Smooth muscle cell (in vitro differentiated cells): Measurements from ENCODE around the gene STXBP4. TPM values are rescaled to one million over a fixed set of nuclear protein-coding genes. Genes with fewer than 3 reads are reported as not detected.
A peak's percentile ranks its signal among the peaks of the same experiment; 100 is the strongest.

Source experiments
- DNase-seq: peaks from one replicate; lab custom pipeline; 2025; ENCODE audit not compliant: unreplicated experiment; lab: John Stamatoyannopoulos, UW
- H2AFZ ChIP-seq: fragments of 200-600 bp; sonication (generic); 2 replicates; pipeline ENCODE4 v1.6.0; 2016; ENCODE audit warnings: antibody characterized with exemption, low read depth, mild to moderate bottlenecking
- H3F3A ChIP-seq: fragments of 200-600 bp; sonication (generic); 2 replicates; pipeline ENCODE4 v1.6.0; 2017; ENCODE audit warnings: antibody characterized with exemption, low read depth
- H3K27ac ChIP-seq: fragments of 200-600 bp; sonication (generic); 2 replicates; pipeline ENCODE4 v1.5.1; 2016; ENCODE audit warnings: low read depth, mild to moderate bottlenecking
- H3K27me3 ChIP-seq: fragments of 200-600 bp; sonication (generic); 2 replicates; pipeline ENCODE4 v1.6.1; 2016; ENCODE audit warnings: low read depth, mild to moderate bottlenecking
- H3K36me3 ChIP-seq: fragments of 200-600 bp; sonication (generic); 2 replicates; pipeline ENCODE4 v1.5.1; 2016; ENCODE audit warnings: low read depth
- H3K4me1 ChIP-seq: fragments of 200-600 bp; sonication (generic); 2 replicates; pipeline ENCODE4 v1.5.1; 2016; ENCODE audit warnings: low read depth
- H3K4me2 ChIP-seq: fragments of 200-600 bp; sonication (generic); 2 replicates; pipeline ENCODE4 v1.6.0; 2016; ENCODE audit warnings: mild to moderate bottlenecking
- H3K4me3 ChIP-seq: fragments of 200-600 bp; sonication (generic); 2 replicates; pipeline ENCODE4 v1.5.1; 2016; ENCODE audit warnings: mild to moderate bottlenecking
- H3K79me2 ChIP-seq: fragments of 200-600 bp; sonication (generic); 2 replicates; pipeline ENCODE4 v1.6.0; 2016; ENCODE audit warnings: low read depth, mild to moderate bottlenecking
- H3K9ac ChIP-seq: fragments of 200-600 bp; sonication (generic); 2 replicates; pipeline ENCODE4 v1.6.0; 2016; ENCODE audit warnings: low read depth
- H3K9me3 ChIP-seq: fragments of 200-600 bp; sonication (generic); replicated peaks from 2 replicates; pipeline ENCODE4 v1.5.1; 2016; ENCODE audit warnings: low read depth
- H4K20me1 ChIP-seq: fragments of 200-600 bp; sonication (generic); 2 replicates; pipeline ENCODE4 v1.6.0; 2016; ENCODE audit warnings: low read depth
- WGBS: methylation state at CpG from one replicate; pipeline ENCODE4 v1.1.7; 2016; ENCODE audit warnings: low lambda C conversion rate; 5-methylcytosine and 5-hydroxymethylcytosine counted together
- polyA plus RNA-seq: library from polyadenylated mRNA; unstranded; fragments of >200 nt; fragmentation: Nextera tagmentation; extraction: Ambion mirVana; gene quantifications from 2 replicates; pipeline ENCODE4 v1.2.1, GENCODE V29; 2016
- total RNA-seq: library from RNA; depleted of rRNA; stranded (reverse); fragments of >200 nt; gene quantifications from 2 replicates; pipeline ENCODE4 v1.2.3, GENCODE V29; 2014
- TF ChIP-seq, protein P1 (sequence below): fragments of 200-600 bp; sonication (generic); IDR thresholded peaks from 2 replicates; pipeline ENCODE4 v1.5.1; 2017; ENCODE audit warnings: borderline replicate concordance, mild to moderate bottlenecking, antibody characterized with exemption; ENCODE audit not compliant: insufficient read depth, poor library complexity, severe bottlenecking

Gene STXBP4
- total and polyA plus RNA-seq, 2 experiments from 2014 or later, result 5.7 to 59.5 TPM

DNA sequence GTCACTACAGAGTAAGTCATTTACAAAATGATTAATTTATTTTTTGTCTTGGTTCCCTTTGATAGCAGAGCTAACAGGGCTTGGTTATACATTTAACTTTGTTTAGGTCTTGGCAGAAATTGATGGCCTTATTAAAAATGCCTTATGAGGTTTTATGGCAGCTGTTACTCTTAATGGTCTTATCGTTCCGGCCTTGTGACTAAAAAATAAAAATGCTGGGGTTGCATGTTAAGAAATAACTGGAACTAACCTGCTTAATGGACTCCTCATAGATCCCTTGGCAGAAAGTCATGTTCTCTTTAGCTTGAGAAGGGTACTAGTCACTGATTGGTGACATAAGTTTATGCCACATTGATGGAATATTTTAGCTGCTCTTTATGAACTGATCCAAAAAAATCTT, 18.4 kb upstream of the STXBP4 start:
- WGBS, result 98% methylated on average over 2 of the region's 2 CpGs
- Histone ChIP-seq H3K4me1 (no peaks in the 10 kb centered on the region), H3K36me3 (no peaks in the 10 kb centered on the region), H3K79me2 (no peaks in the 10 kb centered on the region), H3K9me3 (no peaks in the 10 kb centered on the region), H3K4me2 (no peak overlapping the region), H3K9ac (no peak overlapping the region), H3K4me3 (no peak overlapping the region), H3K27me3 (no peaks in the 10 kb centered on the region), H4K20me1 (no peaks in the 10 kb centered on the region), H3F3A (no peaks in the 10 kb centered on the region), H3K27ac (no peak overlapping the region), H2AFZ (no peak overlapping the region)
- no peak for DNase-seq
- TF ChIP-seq, protein P1, sequence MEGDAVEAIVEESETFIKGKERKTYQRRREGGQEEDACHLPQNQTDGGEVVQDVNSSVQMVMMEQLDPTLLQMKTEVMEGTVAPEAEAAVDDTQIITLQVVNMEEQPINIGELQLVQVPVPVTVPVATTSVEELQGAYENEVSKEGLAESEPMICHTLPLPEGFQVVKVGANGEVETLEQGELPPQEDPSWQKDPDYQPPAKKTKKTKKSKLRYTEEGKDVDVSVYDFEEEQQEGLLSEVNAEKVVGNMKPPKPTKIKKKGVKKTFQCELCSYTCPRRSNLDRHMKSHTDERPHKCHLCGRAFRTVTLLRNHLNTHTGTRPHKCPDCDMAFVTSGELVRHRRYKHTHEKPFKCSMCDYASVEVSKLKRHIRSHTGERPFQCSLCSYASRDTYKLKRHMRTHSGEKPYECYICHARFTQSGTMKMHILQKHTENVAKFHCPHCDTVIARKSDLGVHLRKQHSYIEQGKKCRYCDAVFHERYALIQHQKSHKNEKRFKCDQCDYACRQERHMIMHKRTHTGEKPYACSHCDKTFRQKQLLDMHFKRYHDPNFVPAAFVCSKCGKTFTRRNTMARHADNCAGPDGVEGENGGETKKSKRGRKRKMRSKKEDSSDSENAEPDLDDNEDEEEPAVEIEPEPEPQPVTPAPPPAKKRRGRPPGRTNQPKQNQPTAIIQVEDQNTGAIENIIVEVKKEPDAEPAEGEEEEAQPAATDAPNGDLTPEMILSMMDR, result no peak

DNA sequence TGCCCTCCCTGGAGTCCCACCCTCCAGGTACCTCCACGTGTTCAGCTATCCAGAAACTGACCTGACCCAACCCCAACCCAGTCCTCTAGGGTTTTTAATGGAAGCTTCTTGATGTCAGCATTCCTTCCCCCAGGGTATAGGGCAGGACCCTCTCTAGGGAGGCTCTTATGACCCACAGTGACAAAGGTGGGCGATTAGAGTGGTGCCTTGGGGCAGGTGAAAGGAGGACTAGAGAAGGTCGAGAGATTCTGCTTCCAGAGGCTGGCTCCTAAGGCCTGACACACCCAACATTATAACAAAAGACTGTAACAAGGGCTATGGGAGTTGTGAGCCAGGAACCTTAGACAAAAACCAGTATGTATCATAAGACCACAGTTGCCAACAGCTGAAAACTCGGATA, 17.3 kb upstream of the STXBP4 start:
- H3K9me3 ChIP-seq, result no peaks in the 10 kb centered on the region
- 70% methylated on average over 4 of the region's 4 CpGs for WGBS
- TF ChIP-seq, protein P1, result no peak
- no peak overlapping the region for H3K4me3 ChIP-seq
- no peak overlapping the region for H3K9ac ChIP-seq
- no peak overlapping the region for H3K4me2 ChIP-seq
- no peaks in the 10 kb centered on the region for H3F3A ChIP-seq
- no peak overlapping the region for H2AFZ ChIP-seq
- no peaks in the 10 kb centered on the region for H3K79me2 ChIP-seq
- no peaks in the 10 kb centered on the region for H3K36me3 ChIP-seq
- no peaks in the 10 kb centered on the region for H3K4me1 ChIP-seq
- no peaks in the 10 kb centered on the region for H4K20me1 ChIP-seq
- no peak overlapping the region for H3K27ac ChIP-seq
- no peak for DNase-seq
- H3K27me3 ChIP-seq, result no peaks in the 10 kb centered on the region

DNA sequence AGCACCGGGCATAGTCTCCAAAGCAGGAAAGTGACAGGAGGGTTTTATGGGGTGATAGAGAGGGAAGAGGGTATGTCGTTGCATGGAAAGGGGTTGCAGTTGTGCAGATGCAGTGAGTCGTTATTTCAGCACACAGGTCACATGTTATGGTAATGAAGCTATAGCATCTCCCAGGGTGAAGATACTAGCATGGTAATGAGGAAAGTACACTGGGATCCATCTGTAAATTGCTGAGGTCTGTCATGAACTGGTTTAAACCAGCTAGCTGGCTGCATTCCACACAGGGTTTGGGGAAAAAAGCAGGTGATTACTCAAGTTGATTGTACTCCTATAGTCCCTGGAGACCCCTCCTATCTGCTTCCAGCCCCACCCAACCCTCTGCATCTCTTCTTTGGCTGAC, 11.8 kb upstream of the STXBP4 start:
- Histone ChIP-seq H3K4me3 (no peak overlapping the region), H3K9ac (no peak overlapping the region), H4K20me1 (no peaks in the 10 kb centered on the region), H3K27ac (no peak overlapping the region), H2AFZ (no peak overlapping the region), H3K4me1 (no peaks in the 10 kb centered on the region), H3F3A (no peaks in the 10 kb centered on the region), H3K27me3 (no peaks in the 10 kb centered on the region), H3K36me3 (peaks cover 17% of the 10 kb centered on the region), H3K9me3 (no peaks in the 10 kb centered on the region), H3K79me2 (no peaks in the 10 kb centered on the region), H3K4me2 (no peak overlapping the region)
- no peak for DNase-seq
- 63% methylated on average over 3 of the region's 3 CpGs for WGBS
- TF ChIP-seq, protein P1, result no peak

DNA sequence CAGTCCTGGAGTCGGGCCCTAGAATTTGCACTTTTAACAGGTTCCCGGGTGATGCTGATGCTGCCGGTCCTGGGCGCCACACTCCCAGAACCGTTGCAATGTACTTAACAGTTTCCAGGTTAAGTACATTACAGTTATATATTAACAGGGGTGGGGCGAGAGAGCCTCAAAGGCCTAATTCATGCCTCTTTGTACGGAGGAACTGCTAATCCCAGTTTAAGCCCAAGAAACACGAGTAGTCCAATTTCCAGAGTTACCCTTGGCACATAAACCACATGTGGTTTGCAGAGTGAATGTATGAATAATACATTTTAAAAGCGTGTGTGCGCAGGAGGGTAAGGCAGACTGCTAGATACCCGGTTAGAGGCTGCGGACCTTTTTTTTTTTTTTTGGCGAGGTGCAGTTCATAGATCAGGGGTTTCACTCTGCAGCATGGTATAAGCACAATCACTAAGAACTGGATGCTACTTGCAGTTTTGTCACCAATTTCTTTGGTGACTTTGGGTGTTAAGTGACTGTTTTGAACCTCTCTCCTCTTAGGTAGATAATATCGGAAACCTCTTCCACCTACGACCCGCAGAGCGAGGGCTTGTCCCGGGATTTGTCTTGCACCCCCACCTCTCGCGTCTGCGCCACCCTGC, 824 bp upstream of the STXBP4 start:
- Histone ChIP-seq H3K36me3 (peaks cover 16% of the 10 kb centered on the region), H3K9ac (peak overlapping the region; percentile 91), H3K9me3 (no peaks in the 10 kb centered on the region), H3K4me3 (peak overlapping the region; percentile 92), H3F3A (no peaks in the 10 kb centered on the region), H4K20me1 (peaks cover 16% of the 10 kb centered on the region), H3K27me3 (no peaks in the 10 kb centered on the region), H3K27ac (no peak overlapping the region), H3K79me2 (peaks cover 60% of the 10 kb centered on the region), H3K4me1 (peaks cover 22% of the 10 kb centered on the region), H3K4me2 (peak overlapping the region; percentile 94), H2AFZ (peak overlapping the region; percentile 98)
- DNase-seq, result no peak
- TF ChIP-seq, protein P1, result no peak
- under 1% methylated on average over 21 of the region's 21 CpGs for WGBS
